Epithelial cell of proximal tubule (primary cell): ENCODE results near the gene MEX3A. TPM values are rescaled to one million over a fixed set of nuclear protein-coding genes. Genes with fewer than 3 reads are reported as not detected.

Source experiments
- DNase-seq: peaks from one replicate; pipeline ENCODE4 v3.0.0-alpha.2; 2011; ENCODE audit warnings: low read depth
- H3K4me3 ChIP-seq: 2 replicates; pipeline ENCODE4 v1.5.1; 2011; ENCODE audit warnings: low read depth, mild to moderate bottlenecking, low read length
- CTCF ChIP-seq: conservative IDR thresholded peaks from 2 replicates; pipeline ENCODE4 v1.5.1; 2012; ENCODE audit warnings: low read depth, mild to moderate bottlenecking, low read length
- total RNA-seq: library from RNA; depleted of rRNA; stranded (reverse); fragments of >200 nt; gene quantifications from 2 replicates; pipeline ENCODE4 v1.2.3, GENCODE V29; 2015

MEX3A gene
- total RNA-seq, 1 donor from 2014 or later = 14.8 TPM

GRCh38 chr1:156104065-156104810, 22.0 kb upstream of the MEX3A start:
- H3K4me3 ChIP-seq = no peak overlapping the region
- no peak for DNase-seq
- TF ChIP-seq CTCF = no peak

- TF ChIP-seq CTCF = no peak
- no peak for DNase-seq
- no peak overlapping the region for H3K4me3 ChIP-seq
These were observed 21.3 kb upstream of the MEX3A start for GRCh38 chr1:156103521-156103947.

GRCh38 chr1:156102633-156103511, 20.6 kb upstream of the MEX3A start:
- DNase-seq = no peak
- no peak for TF ChIP-seq CTCF
- H3K4me3 ChIP-seq = no peak overlapping the region

- no peak overlapping the region for H3K4me3 ChIP-seq
- DNase-seq = no peak
- no peak for TF ChIP-seq CTCF
These were observed 19.6 kb upstream of the MEX3A start for GRCh38 chr1:156101880-156102279.

GRCh38 chr1:156100205-156100995, 18.1 kb upstream of the MEX3A start:
- H3K4me3 ChIP-seq = no peak overlapping the region
- no peak for TF ChIP-seq CTCF
- DNase-seq = no peak

- no peak for TF ChIP-seq CTCF
- H3K4me3 ChIP-seq = no peak overlapping the region
- no peak for DNase-seq
These were observed 17.0 kb upstream of the MEX3A start for GRCh38 chr1:156099282-156099681.
